H1 (cell line): ENCODE measurements around the gene SHTN1. TPM values are rescaled to one million over a fixed set of nuclear protein-coding genes. Genes with fewer than 3 reads are reported as not detected.

Experiments used
- CTCF ChIA-PET: fragments of 300-600 bp; sonication (Branson Sonifier 250); formaldehyde crosslinking; loops from one replicate; lab custom pipeline; 2021; ENCODE audit not compliant: partially characterized antibody; lab: Charles Lee
- POLR2A ChIA-PET: fragments of 300-600 bp; sonication (Branson Sonifier 250); formaldehyde crosslinking; loops from one replicate; lab custom pipeline; 2021; ENCODE audit warnings: inconsistent platforms; ENCODE audit not compliant: partially characterized antibody; lab: Charles Lee
- DNase-seq, 2 experiments: peaks; one replicate each; pipeline versions ENCODE4 v3.0.0 to v3.0.0-alpha.2; 2010 to 2022; ENCODE audit warnings: low spot score in 2 of 2, low read depth in 1 of 2, mixed read lengths in 1 of 2
- FAIRE-seq: peaks from 2 replicates; lab custom pipeline; 2011; peaks lifted over from hg19 to GRCh38; lab: Jason Lieb, UNC
- H2AFZ ChIP-seq: 2 replicates; pipeline ENCODE4 v1.8.1; 2012; ENCODE audit warnings: low read length, inconsistent platforms
- H2AK5ac ChIP-seq: 2 replicates; pipeline ENCODE4 v1.6.1; 2013; ENCODE audit warnings: low read depth, low read length
- H2BK120ac ChIP-seq: replicated peaks from 2 replicates; pipeline ENCODE3; 2013; ENCODE audit warnings: low read depth, low read length, inconsistent platforms
- H2BK12ac ChIP-seq: 2 replicates; pipeline ENCODE4 v1.6.1; 2013; ENCODE audit warnings: low read depth, low read length
- H2BK15ac ChIP-seq: 2 replicates; pipeline ENCODE4 v1.6.1; 2013; ENCODE audit warnings: low read length
- H2BK20ac ChIP-seq: 2 replicates; pipeline ENCODE4 v1.6.1; 2013; ENCODE audit warnings: low read length
- H2BK5ac ChIP-seq: 2 replicates; pipeline ENCODE4 v1.6.1; 2013; ENCODE audit warnings: low read depth, low read length
- H3K14ac ChIP-seq: 2 replicates; pipeline ENCODE4 v1.6.1; 2013; ENCODE audit warnings: inconsistent platforms; ENCODE audit not compliant: insufficient read length
- H3K18ac ChIP-seq: 2 replicates; pipeline ENCODE4 v1.6.1; 2013; ENCODE audit warnings: low read length; ENCODE audit errors: extremely low read depth
- H3K23ac ChIP-seq: 2 replicates; pipeline ENCODE4 v1.6.1; 2013; ENCODE audit warnings: inconsistent platforms; ENCODE audit not compliant: insufficient read length
- H3K23me2 ChIP-seq: 2 replicates; pipeline ENCODE4 v1.6.1; 2013; ENCODE audit warnings: low read depth, low read length
- H3K27ac ChIP-seq: 2 replicates; pipeline ENCODE4 v1.6.1; 2011; ENCODE audit warnings: low read depth, low read length, inconsistent platforms
- H3K27me3 ChIP-seq, 4 experiments: replicated peaks in 1 of 4; 1 replicate in 1 of 4; 2 replicates in 3 of 4; pipeline versions ENCODE4 v1.6.1 to v1.8.1; 2011 to 2013; ENCODE audit warnings: low read length in 3 of 4, mild to moderate bottlenecking in 3 of 4, inconsistent platforms in 2 of 4, mixed read lengths in 2 of 4, moderate library complexity in 1 of 4; ENCODE audit not compliant: control insufficient read depth in 3 of 4, insufficient read depth in 3 of 4; ENCODE audit errors: extremely low read depth in 1 of 4
- H3K36me3 ChIP-seq, 4 experiments: 2 replicates each; pipeline versions ENCODE4 v1.6.1 to v1.8.1; 2011 to 2013; ENCODE audit warnings: mild to moderate bottlenecking in 4 of 4, low read length in 3 of 4, moderate library complexity in 2 of 4, control low read depth in 1 of 4, inconsistent platforms in 1 of 4; ENCODE audit not compliant: insufficient read depth in 4 of 4, control insufficient read depth in 2 of 4
- H3K4ac ChIP-seq: replicated peaks from 2 replicates; pipeline ENCODE3; 2013; ENCODE audit warnings: low read length, low read depth, mixed read lengths, inconsistent platforms; ENCODE audit not compliant: insufficient read length
- H3K4me1 ChIP-seq, 4 experiments: replicated peaks in 1 of 4; 1 replicate in 1 of 4; 2 replicates in 3 of 4; pipeline versions ENCODE4 v1.6.1 to v1.8.1; 2011 to 2013; ENCODE audit warnings: low read length in 3 of 4, inconsistent platforms in 2 of 4, mixed read lengths in 1 of 4; ENCODE audit not compliant: insufficient read depth in 4 of 4, control insufficient read depth in 3 of 4
- H3K4me2 ChIP-seq, 2 experiments: 2 replicates each; pipeline versions ENCODE4 v1.6.1 to v1.8.1; 2011 to 2013; ENCODE audit warnings: low read depth in 2 of 2, low read length in 2 of 2, control low read depth in 1 of 2, inconsistent platforms in 1 of 2, mild to moderate bottlenecking in 1 of 2; ENCODE audit not compliant: insufficient read depth in 1 of 2
- H3K4me3 ChIP-seq, 4 experiments: fragments of 200-600, 300-600 bp in 1 of 4; sonication (generic), shearing (Covaris generic), sonication (Bioruptor Twin) in 1 of 4; 2 replicates each; pipeline versions ENCODE4 v1.5.1 to v1.8.1; 2011 to 2016; ENCODE audit warnings: low read length in 4 of 4, low read depth in 3 of 4, control low read depth in 2 of 4, inconsistent platforms in 2 of 4, mild to moderate bottlenecking in 2 of 4, mixed read lengths in 1 of 4, moderate library complexity in 1 of 4; ENCODE audit not compliant: insufficient read depth in 2 of 4; ENCODE audit errors: extremely low read depth in 1 of 4
- H3K56ac ChIP-seq: replicated peaks from 2 replicates; pipeline ENCODE3; 2013; ENCODE audit warnings: low read depth, mild to moderate bottlenecking, mixed read lengths, low read length, inconsistent platforms; ENCODE audit not compliant: insufficient read length
- H3K79me1 ChIP-seq: 2 replicates; pipeline ENCODE4 v1.6.1; 2013; ENCODE audit warnings: low read depth, low read length, control low read depth
- H3K79me2 ChIP-seq, 2 experiments: 2 replicates each; pipeline versions ENCODE4 v1.6.1 to v1.8.1; 2012 to 2013; ENCODE audit warnings: low read length in 2 of 2, mild to moderate bottlenecking in 2 of 2, inconsistent platforms in 1 of 2; ENCODE audit not compliant: insufficient read depth in 2 of 2, control insufficient read depth in 1 of 2
- H3K9ac ChIP-seq, 4 experiments: replicated peaks in 1 of 4; 1 replicate in 1 of 4; 2 replicates in 3 of 4; pipeline versions ENCODE4 v1.6.1 to v1.8.1; 2011 to 2013; ENCODE audit warnings: low read depth in 3 of 4, low read length in 3 of 4, control low read depth in 2 of 4, mild to moderate bottlenecking in 2 of 4, moderate library complexity in 2 of 4, inconsistent platforms in 1 of 4; ENCODE audit errors: extremely low read depth in 1 of 4
- H3K9me3 ChIP-seq, 2 experiments: 2 replicates each; pipeline versions ENCODE4 v1.6.1 to v1.8.1; 2012 to 2013; ENCODE audit warnings: mild to moderate bottlenecking in 2 of 2, moderate library complexity in 2 of 2, control low read depth in 1 of 2, inconsistent platforms in 1 of 2, low read depth in 1 of 2, low read length in 1 of 2, mixed read lengths in 1 of 2; ENCODE audit not compliant: insufficient read depth in 2 of 2
- H4K20me1 ChIP-seq, 2 experiments: replicated peaks in 1 of 2; 2 replicates each; pipeline versions ENCODE3 to v1.8.1; 2011 to 2013; ENCODE audit warnings: inconsistent platforms in 2 of 2, low read length in 2 of 2, mild to moderate bottlenecking in 1 of 2; ENCODE audit not compliant: insufficient read depth in 2 of 2, control insufficient read depth in 1 of 2
- H4K5ac ChIP-seq: 2 replicates; pipeline ENCODE4 v1.6.1; 2013; ENCODE audit warnings: low read length, low read depth, mixed read lengths, inconsistent platforms; ENCODE audit not compliant: insufficient read length
- H4K8ac ChIP-seq: 2 replicates; pipeline ENCODE4 v1.8.0; 2013; ENCODE audit warnings: mild to moderate bottlenecking, moderate library complexity, low read length, inconsistent platforms; ENCODE audit not compliant: insufficient read depth; ENCODE audit errors: extremely low read depth
- H4K91ac ChIP-seq: replicated peaks from 2 replicates; pipeline ENCODE3; 2013; ENCODE audit warnings: low read length, mixed read lengths, inconsistent platforms; ENCODE audit not compliant: insufficient read length
- ATF3 ChIP-seq: IDR thresholded peaks from 2 replicates; pipeline ENCODE4 v1.6.1; 2011; ENCODE audit warnings: low read depth, mild to moderate bottlenecking, low read length; ENCODE audit not compliant: insufficient read depth
- BCL11A ChIP-seq, 2 experiments: IDR thresholded peaks; one replicate each; pipeline ENCODE4 v1.6.1; 2011; ENCODE audit warnings: low read depth in 2 of 2, low read length in 2 of 2, mild to moderate bottlenecking in 2 of 2
- CREB1 ChIP-seq: IDR thresholded peaks from 2 replicates; pipeline ENCODE4 v1.6.1; 2012; ENCODE audit warnings: inconsistent platforms
- EP300 ChIP-seq, 2 experiments: IDR thresholded peaks; 1 replicate in 1 of 2; 2 replicates in 1 of 2; pipeline ENCODE4 v1.6.1; 2011 to 2012; ENCODE audit warnings: low read depth in 2 of 2, low read length in 2 of 2, mild to moderate bottlenecking in 2 of 2, borderline replicate concordance in 1 of 2, inconsistent platforms in 1 of 2, moderate library complexity in 1 of 2
- FOSL1 ChIP-seq: IDR thresholded peaks from 2 replicates; pipeline ENCODE4 v1.6.1; 2011; ENCODE audit warnings: mild to moderate bottlenecking, low read depth, low read length, moderate library complexity; ENCODE audit not compliant: insufficient read depth
- GTF2F1 ChIP-seq: IDR thresholded peaks from 2 replicates; pipeline ENCODE4 v1.6.1; 2012; ENCODE audit warnings: low read depth, low read length, improper control_type of control experiment, borderline replicate concordance
- NRF1 ChIP-seq: IDR thresholded peaks from 2 replicates; pipeline ENCODE4 v1.6.1; 2011; ENCODE audit warnings: mild to moderate bottlenecking, low read depth, low read length, improper control_type of control experiment
- SIRT6 ChIP-seq: IDR thresholded peaks from one replicate; pipeline ENCODE4 v1.7.1; 2012; ENCODE audit warnings: low read length, inconsistent platforms
- TEAD4 ChIP-seq: IDR thresholded peaks from 2 replicates; pipeline ENCODE4 v1.6.1; 2012; ENCODE audit warnings: low read depth, low read length, inconsistent platforms, mixed read lengths
- ZNF274 ChIP-seq: IDR thresholded peaks from 2 replicates; pipeline ENCODE4 v1.7.0; 2012; ENCODE audit warnings: low read length, borderline replicate concordance; ENCODE audit errors: extremely low read depth
- WGBS, 2 experiments: shearing (Covaris generic) in 1 of 2; methylation state at CpG; one replicate each; pipeline versions ENCODE4 v1.1.6 to v1.1.7; 2013 to 2015; ENCODE audit warnings: low lambda C conversion rate in 2 of 2, mixed read lengths in 2 of 2, inconsistent platforms in 1 of 2, low coverage in 1 of 2, missing lambda C conversion rate in 1 of 2; ENCODE audit not compliant: insufficient replicate concordance in 2 of 2, insufficient coverage in 1 of 2, insufficient read length in 1 of 2; ENCODE audit errors: extremely low coverage in 1 of 2, missing lambda C conversion rate in 1 of 2; 5-methylcytosine and 5-hydroxymethylcytosine counted together
- polyA plus RNA-seq, 7 experiments: library from polyadenylated mRNA; depleted of rRNA in 3 of 7; stranded (reverse) in 5 of 7; unstranded in 2 of 7; fragments of >200 nt in 5 of 7; fragments of 200-250 nt in 2 of 7; gene quantifications; 1 replicate in 5 of 7; 2 replicates in 1 of 7; 4 replicates in 1 of 7; pipeline versions ENCODE4 v1.2.1 to v1.2.3, GENCODE V29; 2011 to 2013; ENCODE audit warnings: missing spikeins in 2 of 7, mixed read lengths in 2 of 7
- total RNA-seq: library from RNA; stranded (reverse); fragmentation: NEBNext Ultra II Directional; extraction: Animal tissue kit (Norgen Biotek cat#: 25700); gene quantifications from 2 replicates; pipeline ENCODE4 v1.2.1, GENCODE V29; 2021

SHTN1 gene
- total and polyA plus RNA-seq, 2 of the 8 experiments (the other 6 are each of a cell fraction or from before 2014, with no cell fraction given): 3.3 to 12.7 TPM

- Histone ChIP-seq H2BK120ac (no peak overlapping the region), H3K4me2 (no peak overlapping the region), H3K4me3 (no peak overlapping the region), H4K8ac (no peak overlapping the region), H3K4me1 (no peaks in the 10 kb centered on the region), H3K14ac (no peak overlapping the region), H3K9ac (no peak overlapping the region), H3K27ac (no peak overlapping the region), H3K9me3 (no peaks in the 10 kb centered on the region), H3K79me2 (no peaks in the 10 kb centered on the region), H3K23ac (no peak overlapping the region), H2BK15ac (no peak overlapping the region), H2BK12ac (no peak overlapping the region), H4K91ac (no peak overlapping the region), H2BK5ac (no peak overlapping the region), H3K79me1 (no peaks in the 10 kb centered on the region), H4K20me1 (no peaks in the 10 kb centered on the region), H2AFZ (no peak overlapping the region), H2AK5ac (no peak overlapping the region), H3K27me3 (no peaks in the 10 kb centered on the region), H3K56ac (no peak overlapping the region), H4K5ac (no peak overlapping the region), H2BK20ac (no peak overlapping the region), H3K4ac (no peak overlapping the region), H3K23me2 (no peaks in the 10 kb centered on the region), H3K18ac (no peak overlapping the region), H3K36me3 (peaks cover 0 to 3% (median 0%) of the 10 kb centered on the region in 4 experiments; a peak in 1 of 8 replicates)
- no peak for TF ChIP-seq NRF1
- TF ChIP-seq ATF3: no peak
- no peak for TF ChIP-seq FOSL1
- TF ChIP-seq TEAD4: no peak
- TF ChIP-seq SIRT6: no peak
- no peak for TF ChIP-seq ZNF274
- TF ChIP-seq EP300 (IDR thresholded peaks at IDR 0.05; ENCODE audit: borderline replicate concordance in 1 of 2, low read depth in 2 of 2, low read length in 2 of 2): no peak
- no peak for TF ChIP-seq CREB1
- TF ChIP-seq GTF2F1: no peak
- no peak for TF ChIP-seq BCL11A (IDR thresholded peaks at IDR 0.05; ENCODE audit: low read depth in 2 of 2, low read length in 2 of 2)
- ChIA-PET POLR2A (no interaction called here), CTCF (no interaction called here)
- no peak for FAIRE-seq
- WGBS, 2 experiments: 91% methylated on average over 3 of the region's 3 CpGs; no CpG with 5 or more reads in 1 of the 2 experiments
- DNase-seq: no peak
Observed at GRCh38 chr10:116968331-116968730, 36.7 kb downstream of the SHTN1 start.
